Adrenal gland (tissue), 5 donors: ENCODE measurements around the gene TAOK2.

Source experiments
- CTCF ChIP-seq, 6 experiments: fragments of 450-650 bp in 4 of 6; fragments of 200-600 bp in 2 of 6; sonication (generic) in 1 of 6; IDR thresholded peaks; 1 replicate in 5 of 6; 2 replicates in 1 of 6; pipeline versions ENCODE4 v1.5.1 to v1.8.0; 2016 to 2021; ENCODE audit warnings: antibody characterized with exemption in 6 of 6, mild to moderate bottlenecking in 2 of 6, moderate library complexity in 1 of 6
- POLR2A ChIP-seq, 2 donors: fragments of 450-650 bp; IDR thresholded peaks; one replicate each; pipeline ENCODE4 v1.6.1; 2017; ENCODE audit warnings: antibody characterized with exemption in 2 of 2, mild to moderate bottlenecking in 2 of 2, moderate library complexity in 1 of 2
- donor health status: DM: no; HTN: no; CAD: no.

- TF ChIP-seq CTCF (IDR thresholded peaks at IDR 0.05) (no peak), POLR2A (IDR thresholded peaks at IDR 0.05) (no peak)
Observed at GRCh38 chr16:29972992-29973383, 680 bp upstream of the TAOK2 start.
